ENCODE measurements around the gene DNAJC21. TPM values are rescaled to one million over a fixed set of nuclear protein-coding genes. Genes with fewer than 3 reads are reported as not detected.

The DNAJC21 gene
- total RNA-seq, 1 experiment from 2014 or later: 38.6 TPM

GRCh38 chr5:35003018-35003957 lies 73.9 kb downstream of the DNAJC21 start:
- DNase-seq (ENCODE audit: low read depth, low spot score): peak; percentile 86
- in situ Hi-C loops (cut with HindIII; ENCODE audit: low pct_unique_long_range_greater_than_20kb, low sequenced_read_pairs): no loop called here

DNA sequence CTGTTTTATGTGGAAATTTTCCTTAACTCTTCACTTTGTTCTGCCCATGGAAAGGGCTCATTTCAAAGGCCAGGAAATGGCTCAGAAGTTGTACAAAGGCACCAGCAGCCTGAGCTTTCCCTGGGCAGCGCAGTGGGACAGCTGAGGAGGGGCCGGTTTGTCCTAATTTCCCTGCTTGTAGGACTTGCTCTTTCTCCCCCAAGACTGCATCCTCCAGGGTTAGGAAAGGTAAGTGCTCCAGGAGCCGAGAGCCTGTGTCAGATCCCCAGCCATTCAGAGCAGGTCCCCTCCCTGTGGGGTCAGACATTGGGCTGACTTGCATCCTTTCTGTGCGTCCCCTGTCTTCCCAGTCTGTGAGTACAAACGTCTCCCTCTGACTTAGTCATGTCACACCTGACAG lies 74.8 kb downstream of the DNAJC21 start:
- DNase-seq (ENCODE audit: low read depth, low spot score): no peak
- in situ Hi-C loops (cut with HindIII; ENCODE audit: low pct_unique_long_range_greater_than_20kb, low sequenced_read_pairs): no loop called here

- no peak for DNase-seq (ENCODE audit: low read depth, low spot score)
- in situ Hi-C loops (cut with HindIII; ENCODE audit: low pct_unique_long_range_greater_than_20kb, low sequenced_read_pairs): no loop called here
These were observed 75.4 kb downstream of the DNAJC21 start for GRCh38 chr5:35004771-35005170.

Other genes starting within 250 kb of the DNAJC21 start
- gene TTC23L, start 90.4 kb upstream of the DNAJC21 start, total RNA-seq (2014; rRNA removed; shearing (Covaris generic)): 0.40 and 0.43 TPM in 2 replicates
- gene RAD1, start 14.1 kb upstream of the DNAJC21 start, total RNA-seq (2014; rRNA removed; shearing (Covaris generic)): 51.2 and 59.0 TPM in 2 replicates
- gene BRIX1, start 13.8 kb upstream of the DNAJC21 start, total RNA-seq (2014; rRNA removed; shearing (Covaris generic)): 157 and 165 TPM in 2 replicates
- not detected in 2 replicates for gene AGXT2, start 118.4 kb downstream of the DNAJC21 start, total RNA-seq (2014; rRNA removed; shearing (Covaris generic))

All from SK-MEL-5 (cell line).